Measurements from ENCODE around the gene HDAC4.

HDAC4 gene

GRCh38 chr2:239008677-239009588, 391.9 kb downstream of the HDAC4 start:
- Histone ChIP-seq H4K20me1 (no peaks in the 10 kb centered on the region), H3K36me3 (no peaks in the 10 kb centered on the region), H3K27ac (peak overlapping the region in 3 of 11 experiments; percentile 41 to 46 (median 44); a peak in 4 of 22 replicates), H3K4me3 (0 out of 20 replicates have a peak overlapping the region, but pooled peaks of 1 of the 10 experiments have one; percentile 7), H3K9me3 (replicated peaks in 1 of 11) (no peaks in the 10 kb centered on the region), H3K27me3 (no peaks in the 10 kb centered on the region), H3K4me2 (peak overlapping the region; percentile 52 to 90 (median 82)), H3K9ac (peak overlapping the region in 4 of 11 experiments; percentile 8 to 38 (median 27); a peak in 4 of 22 replicates), H3K4me1 (peaks cover 7 to 63% (median 52%) of the 10 kb centered on the region in 10 experiments)
- TF ChIP-seq Cebpa-rat (IDR thresholded peaks at IDR 0.05) = no peak

GRCh38 chr2:239008004-239008403, 392.8 kb downstream of the HDAC4 start:
- Histone ChIP-seq H3K4me3 (no peak overlapping the region), H3K9me3 (replicated peaks in 1 of 11) (peaks cover 0 to under 1% (median 0%) of the 10 kb centered on the region in 11 experiments; a peak in 1 of 22 replicates), H3K27ac (no peak overlapping the region), H3K4me2 (peak overlapping the region in 9 of 11 experiments; percentile 20 to 90 (median 77); a peak in 17 of 22 replicates), H3K4me1 (peaks cover 7 to 63% (median 52%) of the 10 kb centered on the region in 10 experiments), H3K9ac (no peak overlapping the region), H3K36me3 (no peaks in the 10 kb centered on the region), H3K27me3 (no peaks in the 10 kb centered on the region), H4K20me1 (no peaks in the 10 kb centered on the region)
- no peak for TF ChIP-seq Cebpa-rat (IDR thresholded peaks at IDR 0.05)

DNA sequence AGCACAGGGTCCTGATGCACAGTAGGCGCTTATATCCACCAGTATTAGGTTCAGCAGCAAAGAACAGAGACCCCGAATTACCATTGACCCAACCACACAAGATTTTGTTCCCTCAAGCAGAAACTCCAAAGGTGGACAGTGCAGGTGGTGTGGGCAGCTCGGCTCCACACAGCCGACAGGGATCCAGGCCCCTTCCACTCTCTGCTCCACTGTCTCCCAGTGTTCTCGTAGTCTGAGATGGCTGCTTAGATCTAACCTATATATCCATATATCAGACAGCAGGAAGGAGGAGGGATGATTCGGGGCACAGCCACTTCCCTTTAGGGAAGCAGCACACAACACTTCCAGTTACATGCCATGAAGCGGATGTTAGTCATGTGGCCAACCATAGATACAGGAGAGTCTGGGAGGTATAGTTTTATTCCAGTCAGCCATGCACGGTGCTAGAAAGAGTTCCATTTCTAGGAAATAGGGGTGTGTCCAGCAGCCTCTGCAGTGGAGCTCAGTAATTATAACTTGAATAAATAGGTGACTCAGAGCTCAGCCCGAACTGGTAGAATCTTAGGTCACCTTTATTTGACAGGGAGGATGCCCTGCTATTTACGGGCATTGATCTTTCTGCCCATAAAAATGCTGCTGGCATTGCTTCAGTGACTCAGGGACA, 394.1 kb downstream of the HDAC4 start:
- no peak overlapping the region for H3K27ac ChIP-seq
- H3K27me3 ChIP-seq = no peaks in the 10 kb centered on the region

DNA sequence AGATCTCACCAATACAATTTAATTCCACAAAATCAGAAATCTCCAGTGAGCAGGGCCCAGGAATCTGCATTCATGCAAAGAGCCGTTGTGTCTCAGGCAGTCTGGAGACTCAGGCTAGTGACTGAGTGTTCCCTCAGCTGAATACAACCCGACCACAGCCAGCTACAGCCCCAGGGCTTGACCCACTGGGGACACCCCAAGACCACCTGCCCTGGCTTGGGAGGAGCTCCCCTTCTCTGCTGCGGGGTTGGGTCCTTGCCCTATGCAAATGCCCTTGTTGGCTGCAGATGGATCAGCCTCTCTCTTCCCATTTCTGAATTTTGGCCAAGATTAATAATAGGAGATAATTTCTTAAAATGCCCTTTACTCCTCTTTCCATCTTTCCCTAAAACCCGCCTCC, 395.2 kb downstream of the HDAC4 start:
- no peak overlapping the region for H3K27ac ChIP-seq
- H4K20me1 ChIP-seq = no peaks in the 10 kb centered on the region
- no peaks in the 10 kb centered on the region for H3K36me3 ChIP-seq
- H3K9me3 ChIP-seq (replicated peaks in 1 of 11) = peaks cover 13 to 24% (median 20%) of the 10 kb centered on the region in 11 experiments; a peak in 21 of 22 replicates
- H3K9ac ChIP-seq = no peak overlapping the region
- peaks cover 7 to 40% (median 35%) of the 10 kb centered on the region in 10 experiments for H3K4me1 ChIP-seq
- H3K4me2 ChIP-seq = no peak overlapping the region
- H3K27me3 ChIP-seq = no peaks in the 10 kb centered on the region
- H3K4me3 ChIP-seq = no peak overlapping the region
- no peak for TF ChIP-seq Cebpa-rat (IDR thresholded peaks at IDR 0.05)

More for the DNA sequence above, 394.1 kb downstream of the HDAC4 start:
- Histone ChIP-seq H4K20me1 (no peaks in the 10 kb centered on the region), H3K4me1 (peaks cover 7 to 52% (median 44%) of the 10 kb centered on the region in 10 experiments), H3K9ac (no peak overlapping the region), H3K9me3 (replicated peaks in 1 of 11) (peaks cover 3 to 13% (median 9%) of the 10 kb centered on the region in 11 experiments; a peak in 18 of 22 replicates), H3K4me3 (no peak overlapping the region), H3K4me2 (peak overlapping the region in 9 of 11 experiments; percentile 14 to 90 (median 50); a peak in 18 of 22 replicates), H3K36me3 (no peaks in the 10 kb centered on the region)
- no peak for TF ChIP-seq Cebpa-rat (IDR thresholded peaks at IDR 0.05)

DNA sequence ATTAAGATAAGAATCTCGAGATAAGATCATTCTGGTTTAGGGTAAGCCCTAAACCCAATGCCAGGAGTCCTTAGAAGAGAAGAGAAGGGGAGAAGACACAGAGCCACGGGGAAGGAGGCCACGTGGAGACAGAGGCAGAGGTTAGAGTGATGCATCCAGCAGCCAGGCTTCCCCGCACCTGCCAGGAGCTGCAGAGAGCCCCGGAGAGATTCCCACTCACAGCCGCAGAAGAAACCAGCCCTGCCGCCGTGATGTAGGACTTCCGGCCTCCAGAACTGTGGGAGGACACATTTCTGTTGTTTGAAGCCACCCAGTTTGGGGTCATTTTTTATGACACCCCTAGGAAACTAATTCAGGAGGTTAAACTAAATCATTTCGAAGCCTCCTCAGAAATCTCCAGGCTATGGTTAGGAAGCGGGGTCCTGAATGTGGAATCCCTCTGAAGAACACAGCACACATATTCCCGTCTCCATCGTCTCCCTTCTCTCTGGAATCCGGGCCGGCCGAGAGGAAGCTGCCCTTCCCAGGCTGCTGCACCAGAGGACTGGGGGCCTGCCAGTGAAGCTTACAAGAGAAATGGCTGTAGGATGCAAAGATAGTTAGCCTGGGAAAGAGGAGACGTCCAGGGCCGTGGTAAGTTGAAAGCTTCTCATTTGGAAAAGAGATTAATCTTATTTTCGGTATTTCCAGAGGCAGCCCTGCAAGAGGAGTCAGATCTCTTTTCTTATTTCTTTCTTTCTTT, 396.4 kb downstream of the HDAC4 start:
- no peak for TF ChIP-seq Cebpa-rat (IDR thresholded peaks at IDR 0.05)
- no peaks in the 10 kb centered on the region for H4K20me1 ChIP-seq
- no peaks in the 10 kb centered on the region for H3K27me3 ChIP-seq
- H3K36me3 ChIP-seq = no peaks in the 10 kb centered on the region
- peaks cover 3 to 30% (median 27%) of the 10 kb centered on the region in 10 experiments for H3K4me1 ChIP-seq
- no peak overlapping the region for H3K9ac ChIP-seq
- H3K4me2 ChIP-seq = no peak overlapping the region
- no peak overlapping the region for H3K27ac ChIP-seq
- H3K4me3 ChIP-seq = no peak overlapping the region
- peaks cover 13 to 30% (median 23%) of the 10 kb centered on the region in 11 experiments; a peak in 21 of 22 replicates for H3K9me3 ChIP-seq (replicated peaks in 1 of 11)

- peaks cover 0 to 23% (median 20%) of the 10 kb centered on the region in 10 experiments; a peak in 16 of 20 replicates for H3K4me1 ChIP-seq
- no peaks in the 10 kb centered on the region for H3K27me3 ChIP-seq
- H3K4me2 ChIP-seq = no peak overlapping the region
- H3K9ac ChIP-seq = no peak overlapping the region
- H3K9me3 ChIP-seq (replicated peaks in 1 of 11) = peaks cover 13 to 30% (median 23%) of the 10 kb centered on the region in 11 experiments; a peak in 21 of 22 replicates
- TF ChIP-seq Cebpa-rat (IDR thresholded peaks at IDR 0.05) = no peak
- H3K27ac ChIP-seq = no peak overlapping the region
- H3K4me3 ChIP-seq = no peak overlapping the region
- H3K36me3 ChIP-seq = no peaks in the 10 kb centered on the region
- no peaks in the 10 kb centered on the region for H4K20me1 ChIP-seq
These were observed 397.1 kb downstream of the HDAC4 start for GRCh38 chr2:239003624-239004273.

DNA sequence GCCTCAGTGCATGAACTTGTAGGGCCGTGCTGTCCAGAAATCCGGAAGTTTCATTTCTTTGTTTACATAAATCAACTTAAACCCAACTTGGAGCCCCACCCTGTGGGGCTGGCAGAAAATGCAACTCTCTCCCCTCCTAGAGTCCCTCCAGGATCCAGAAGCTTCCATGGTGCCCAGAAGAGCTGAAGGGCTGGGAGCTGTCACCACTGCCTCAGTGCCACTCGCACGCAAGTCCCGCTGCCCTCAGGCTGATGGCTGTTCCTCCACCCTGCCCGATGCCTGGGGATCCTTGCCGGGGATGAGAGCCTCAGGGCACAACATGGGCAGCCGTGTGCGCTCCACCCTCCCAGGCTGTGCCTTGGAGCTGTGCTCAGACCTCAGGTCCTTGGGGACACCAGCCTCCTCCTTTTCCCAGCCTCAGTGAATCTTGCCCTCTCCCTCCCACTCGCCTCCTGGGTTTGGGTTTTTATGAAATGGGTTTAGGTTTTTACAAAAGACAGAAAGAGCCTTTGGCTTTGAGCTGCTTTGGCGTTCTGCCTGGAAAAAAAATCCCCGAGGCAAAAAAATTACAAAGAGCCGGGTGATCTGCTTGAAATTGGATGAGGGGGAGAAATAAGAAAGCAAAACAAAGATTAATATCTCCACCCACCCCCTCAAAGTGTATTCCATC, 397.7 kb downstream of the HDAC4 start:
- no peak for TF ChIP-seq Cebpa-rat (IDR thresholded peaks at IDR 0.05)
- peaks cover 13 to 30% (median 23%) of the 10 kb centered on the region in 11 experiments; a peak in 21 of 22 replicates for H3K9me3 ChIP-seq (replicated peaks in 1 of 11)
- H4K20me1 ChIP-seq = no peaks in the 10 kb centered on the region
- no peak overlapping the region for H3K27ac ChIP-seq
- peaks cover 0 to 16% (median 14%) of the 10 kb centered on the region in 10 experiments; a peak in 16 of 20 replicates for H3K4me1 ChIP-seq
- H3K36me3 ChIP-seq = no peaks in the 10 kb centered on the region
- H3K9ac ChIP-seq = no peak overlapping the region
- no peaks in the 10 kb centered on the region for H3K27me3 ChIP-seq
- H3K4me2 ChIP-seq = no peak overlapping the region
- no peak overlapping the region for H3K4me3 ChIP-seq

DNA sequence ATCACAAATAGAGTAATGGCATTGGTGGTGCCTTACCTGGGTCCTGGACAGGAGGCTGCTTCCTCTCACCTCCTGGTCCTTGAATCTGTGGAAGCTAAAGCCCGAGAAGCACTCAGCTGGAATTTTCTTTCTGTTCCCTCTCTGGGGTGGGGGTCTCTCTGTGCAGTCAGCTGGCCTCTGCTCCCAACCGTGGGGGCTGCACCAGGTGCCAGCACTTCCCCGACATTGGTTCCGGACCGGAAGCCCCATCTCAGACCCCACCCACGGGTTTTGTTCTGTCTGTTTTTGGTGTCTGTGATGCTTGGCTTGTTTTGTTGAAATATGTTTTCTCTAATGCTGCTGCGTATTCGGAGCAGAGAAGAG, 398.2 kb downstream of the HDAC4 start:
- Histone ChIP-seq H3K27ac (no peak overlapping the region), H3K27me3 (no peaks in the 10 kb centered on the region), H3K9ac (no peak overlapping the region), H3K4me3 (no peak overlapping the region), H3K4me2 (no peak overlapping the region), H3K36me3 (no peaks in the 10 kb centered on the region), H3K9me3 (replicated peaks in 1 of 11) (peaks cover 13 to 30% (median 23%) of the 10 kb centered on the region in 11 experiments; a peak in 21 of 22 replicates), H3K4me1 (peaks cover 0 to 11% (median 10%) of the 10 kb centered on the region in 10 experiments; a peak in 16 of 20 replicates), H4K20me1 (no peaks in the 10 kb centered on the region)
- TF ChIP-seq Cebpa-rat (IDR thresholded peaks at IDR 0.05) = no peak

Data from BLaER1 treated with 17β-estradiol and CSF1 and Interleukin-3, amounts not matched to agents 10 nM and 100 nM (cell line).